ENCODE results near the gene NEK6.

Gene NEK6

DNA sequence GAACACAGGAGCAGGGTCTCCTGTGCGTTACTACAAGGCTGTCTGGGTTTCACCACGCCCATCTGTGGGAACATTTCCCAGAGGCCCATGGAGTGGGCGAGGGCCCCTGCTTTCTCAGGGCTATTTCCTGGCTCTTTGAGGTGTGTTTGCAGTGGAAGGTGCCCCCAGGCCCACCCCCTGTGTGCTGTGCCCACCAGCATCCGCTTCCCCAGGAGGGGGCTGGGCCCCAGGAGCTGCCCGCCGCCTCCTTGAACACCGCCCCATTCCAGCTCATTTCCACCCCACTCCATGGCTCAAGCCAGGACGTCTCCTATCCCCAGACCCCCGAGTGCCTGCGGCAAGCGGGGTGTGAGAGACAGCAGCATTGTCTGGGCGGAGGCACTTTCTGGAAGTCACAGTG is 70.5 kb downstream of the NEK6 start:
- no peak for DNase-seq

GRCh38 chr9:124329206-124329792 is 71.5 kb downstream of the NEK6 start:
- DNase-seq = no peak

DNA sequence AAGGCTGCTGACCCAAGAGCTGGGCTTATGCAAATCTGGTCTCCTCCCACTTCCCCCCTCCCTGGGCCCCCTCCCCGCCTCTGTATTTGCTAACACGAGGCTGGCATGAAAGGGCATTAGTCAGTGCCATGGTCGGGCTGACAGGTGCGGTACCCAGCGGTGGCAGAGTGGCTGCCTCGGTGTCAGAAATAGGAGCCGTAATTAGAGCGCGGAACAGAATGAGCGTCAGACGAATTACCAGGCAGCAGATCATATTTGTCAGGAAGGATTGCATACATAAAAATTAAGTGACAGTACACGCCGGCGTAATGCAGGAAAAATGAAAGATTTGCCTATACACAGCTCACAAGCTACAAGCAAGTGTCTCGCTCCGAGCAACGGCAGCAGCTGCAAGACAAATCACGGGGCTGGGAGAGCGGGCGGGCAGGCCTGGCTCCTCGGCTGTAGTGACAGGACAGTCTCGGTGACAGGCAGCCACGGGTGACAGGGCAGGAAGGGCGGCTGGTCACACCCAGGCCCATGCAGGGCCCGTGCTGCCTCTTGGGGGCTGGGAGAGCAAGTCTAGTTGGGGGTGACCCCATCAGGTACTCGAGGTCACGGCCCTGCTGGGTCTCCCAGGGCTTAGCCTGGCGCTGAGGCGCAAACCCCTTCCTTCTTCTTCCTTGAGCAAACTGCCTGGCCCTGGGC is 72.4 kb downstream of the NEK6 start:
- no peak for DNase-seq

DNA sequence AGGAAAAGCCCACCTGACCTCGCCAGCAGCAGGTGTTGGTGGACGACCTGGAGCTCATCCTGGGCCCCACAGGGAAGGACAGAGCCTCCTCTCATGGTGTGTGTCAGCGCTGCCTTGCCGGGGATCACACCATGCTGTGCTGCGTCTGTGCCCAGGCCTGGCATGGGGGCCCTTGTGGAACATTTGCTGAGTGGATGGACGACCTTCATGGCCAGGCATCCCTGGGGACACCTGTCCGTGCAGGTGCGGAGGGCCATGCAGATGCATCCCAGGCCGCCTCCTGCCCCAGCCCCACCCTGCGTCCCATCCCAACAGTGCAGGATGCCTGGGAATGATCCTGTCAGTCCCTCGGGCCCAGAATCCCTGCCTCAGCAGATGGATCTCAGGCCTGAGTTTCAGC is 73.8 kb downstream of the NEK6 start:
- DNase-seq = no peak

- no peak for DNase-seq
Observed at GRCh38 chr9:124332361-124333202, 74.8 kb downstream of the NEK6 start.

DNA sequence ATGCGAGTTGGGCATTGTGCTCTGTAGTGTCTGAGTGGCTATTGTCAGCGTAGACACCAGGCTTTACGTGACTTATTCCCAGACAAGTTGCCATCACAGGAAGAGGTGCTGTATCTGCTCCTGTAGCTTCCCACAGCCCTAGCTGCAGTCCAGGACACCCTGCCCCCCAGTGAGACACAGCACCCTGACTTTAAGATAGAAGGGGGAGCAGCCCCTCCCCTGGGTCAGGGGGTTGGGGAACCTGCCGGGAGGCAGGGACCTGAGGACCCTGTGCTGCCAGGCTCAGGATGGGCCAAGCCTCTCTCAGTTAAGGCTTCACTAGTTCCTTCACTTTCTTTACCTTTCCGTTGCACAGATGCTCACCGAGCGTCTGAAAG is 75.4 kb downstream of the NEK6 start:
- DNase-seq = no peak

DNA sequence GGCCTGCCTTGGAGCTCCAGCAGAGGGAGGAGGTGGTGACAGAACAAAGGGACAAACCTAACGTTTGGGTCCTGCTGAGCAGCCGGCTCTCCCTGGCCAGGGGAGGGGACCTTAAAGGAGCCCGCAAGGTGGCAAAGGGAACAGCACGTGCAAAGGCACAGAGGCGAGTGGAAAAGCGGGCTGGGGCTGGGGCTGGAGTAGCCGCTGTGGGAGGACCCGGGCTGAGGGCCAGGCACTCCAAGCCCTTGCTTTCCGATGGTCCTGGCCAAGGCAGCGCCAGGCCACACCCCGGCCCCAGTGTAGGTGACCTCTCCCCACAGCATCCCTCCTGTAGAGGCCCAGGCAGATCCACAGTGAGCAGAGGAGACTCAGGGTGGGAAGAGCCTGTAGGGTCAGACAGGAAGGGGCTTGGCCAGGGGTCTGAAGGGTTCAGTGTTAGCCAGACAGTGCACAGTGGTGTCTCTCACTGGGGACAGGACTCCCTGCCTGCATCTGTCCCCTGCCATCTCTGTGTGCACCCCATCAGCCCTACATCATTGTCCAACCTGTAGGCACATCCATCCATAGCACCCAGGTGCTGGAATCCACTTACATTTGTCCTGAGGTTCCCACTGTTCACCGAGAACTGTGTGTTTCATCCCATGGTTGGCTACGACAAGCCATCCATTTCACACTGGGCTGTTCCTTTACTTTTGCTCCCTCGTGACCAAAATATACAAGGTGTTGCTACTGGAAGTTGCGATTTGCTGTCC is 77.0 kb downstream of the NEK6 start:
- DNase-seq = no peak

DNA sequence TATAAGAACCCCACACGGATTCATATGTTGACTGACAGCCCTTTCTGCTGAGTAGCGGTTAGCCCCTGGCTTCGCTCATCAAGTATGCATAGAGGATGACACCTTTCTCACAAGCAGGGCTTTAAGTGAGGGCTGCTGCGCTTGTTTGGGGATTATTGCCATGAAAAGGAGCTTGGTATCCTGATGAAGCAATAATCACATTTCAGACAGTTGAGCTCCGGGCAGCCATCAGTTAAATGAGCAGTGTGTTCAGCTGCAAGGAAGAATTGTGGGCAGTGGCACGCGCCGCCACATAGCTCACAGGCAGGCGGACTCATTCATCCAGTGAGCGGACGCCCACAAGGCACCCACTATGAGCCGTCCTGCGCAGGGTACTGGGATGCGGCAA is 77.6 kb downstream of the NEK6 start:
- no peak for DNase-seq

DNA sequence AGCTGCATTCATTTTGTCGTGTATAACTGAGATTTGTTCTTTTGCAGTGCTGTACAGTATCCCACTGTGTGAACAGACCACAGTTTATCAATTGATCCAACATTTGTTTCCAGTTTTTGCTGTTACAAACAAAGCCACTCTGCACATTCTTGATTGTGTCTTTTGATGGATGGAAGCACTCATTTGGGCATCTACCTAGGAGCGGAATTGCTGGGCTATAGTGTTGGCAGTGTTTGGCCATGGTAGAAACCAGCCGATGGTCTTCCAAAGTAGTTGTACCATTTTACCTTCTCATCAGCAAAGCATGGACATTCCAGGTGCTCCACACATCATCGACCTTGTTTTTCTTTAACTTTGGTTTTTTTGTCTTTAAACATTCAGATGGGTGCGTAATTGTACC is 79.8 kb downstream of the NEK6 start:
- no peak for DNase-seq

DNA sequence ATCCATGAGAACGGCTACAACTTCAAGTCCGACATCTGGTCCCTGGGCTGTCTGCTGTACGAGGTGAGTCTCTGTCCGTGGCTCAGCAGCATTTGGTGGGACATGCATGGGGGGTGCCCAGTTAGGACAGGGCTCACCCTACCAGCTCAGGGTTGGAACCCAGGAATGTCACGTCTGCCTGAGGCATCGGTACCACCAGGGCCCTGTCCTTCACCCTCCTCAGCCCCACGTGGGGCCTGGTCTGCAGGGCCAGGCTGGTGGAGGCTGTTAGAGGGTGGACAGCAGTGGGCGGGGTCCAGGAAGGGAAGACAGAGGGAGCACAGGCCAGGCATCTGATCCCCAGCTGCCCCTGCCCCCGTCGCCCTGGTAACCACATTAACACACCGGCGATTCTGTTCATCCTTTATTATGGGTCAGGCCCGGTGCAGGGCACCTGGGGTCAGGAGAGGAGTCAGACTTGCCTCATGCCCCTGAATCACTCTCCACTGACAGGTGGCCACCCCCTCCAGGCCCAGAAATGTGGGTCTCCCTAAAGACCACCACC is 81.9 kb downstream of the NEK6 start:
- no peak for DNase-seq

DNA sequence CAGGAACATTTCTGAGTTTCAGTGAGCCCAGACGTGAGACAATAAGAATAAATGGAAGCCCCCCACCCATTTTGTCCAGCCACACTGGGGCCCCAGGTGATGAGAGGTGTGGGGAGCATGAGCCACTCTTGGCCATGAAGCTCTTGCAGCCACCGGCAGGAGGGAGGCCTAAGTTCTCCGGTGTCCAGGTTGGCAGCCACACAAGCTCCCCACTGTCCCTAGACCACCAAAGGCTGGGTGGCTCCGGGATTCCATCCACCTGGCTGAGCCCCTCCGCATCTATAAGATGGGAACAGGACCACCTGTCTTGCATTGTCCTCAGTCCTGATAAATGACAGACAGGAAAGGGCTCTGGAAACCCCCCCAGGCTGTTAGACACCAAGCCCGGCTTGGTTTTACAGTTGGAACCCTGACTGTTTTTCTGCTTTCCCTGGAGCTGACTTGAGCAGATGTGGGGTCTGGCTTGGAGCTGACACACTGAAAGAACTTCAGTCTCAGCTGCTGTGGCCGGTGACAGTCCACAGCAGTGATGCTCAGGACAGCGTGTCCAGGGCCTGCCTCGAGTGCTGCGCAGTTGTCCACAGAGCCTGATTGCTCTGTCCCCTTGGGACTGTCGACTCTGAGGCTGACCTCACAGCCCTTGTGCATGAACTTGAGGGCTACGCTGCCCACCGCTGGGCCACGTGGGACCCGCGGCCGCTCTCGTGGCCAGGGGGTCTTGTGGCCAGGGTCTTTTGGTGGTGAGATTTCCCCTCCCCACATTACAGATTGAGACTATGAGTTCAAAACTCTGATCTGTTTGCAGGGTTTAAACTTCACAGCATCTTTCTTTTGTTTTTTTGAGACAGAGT is 82.7 kb downstream of the NEK6 start:
- DNase-seq = no peak

GRCh38 chr9:124341455-124342170 is 83.9 kb downstream of the NEK6 start:
- DNase-seq = no peak

DNA sequence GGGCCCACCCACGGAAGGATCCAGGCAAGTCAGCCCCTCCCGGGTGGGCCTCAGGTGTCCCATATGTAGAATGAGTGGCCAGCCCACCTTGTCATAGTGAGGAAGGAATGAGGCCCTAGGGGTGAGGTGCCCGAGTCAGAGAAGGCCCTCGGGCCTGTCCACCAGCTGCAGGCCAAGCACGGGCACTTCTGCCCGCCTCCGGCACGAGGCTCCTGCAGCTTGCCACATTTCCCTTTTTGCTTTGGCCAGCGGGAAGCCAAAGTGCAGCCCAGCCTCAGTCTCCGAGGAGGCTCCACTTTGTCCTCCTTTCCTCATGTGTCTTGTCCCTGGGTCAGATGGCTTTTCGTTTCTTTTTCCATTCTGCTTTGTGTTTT is 84.6 kb downstream of the NEK6 start:
- no peak for DNase-seq

- no peak for DNase-seq
Observed at GRCh38 chr9:124342776-124343485, 85.2 kb downstream of the NEK6 start.

DNA sequence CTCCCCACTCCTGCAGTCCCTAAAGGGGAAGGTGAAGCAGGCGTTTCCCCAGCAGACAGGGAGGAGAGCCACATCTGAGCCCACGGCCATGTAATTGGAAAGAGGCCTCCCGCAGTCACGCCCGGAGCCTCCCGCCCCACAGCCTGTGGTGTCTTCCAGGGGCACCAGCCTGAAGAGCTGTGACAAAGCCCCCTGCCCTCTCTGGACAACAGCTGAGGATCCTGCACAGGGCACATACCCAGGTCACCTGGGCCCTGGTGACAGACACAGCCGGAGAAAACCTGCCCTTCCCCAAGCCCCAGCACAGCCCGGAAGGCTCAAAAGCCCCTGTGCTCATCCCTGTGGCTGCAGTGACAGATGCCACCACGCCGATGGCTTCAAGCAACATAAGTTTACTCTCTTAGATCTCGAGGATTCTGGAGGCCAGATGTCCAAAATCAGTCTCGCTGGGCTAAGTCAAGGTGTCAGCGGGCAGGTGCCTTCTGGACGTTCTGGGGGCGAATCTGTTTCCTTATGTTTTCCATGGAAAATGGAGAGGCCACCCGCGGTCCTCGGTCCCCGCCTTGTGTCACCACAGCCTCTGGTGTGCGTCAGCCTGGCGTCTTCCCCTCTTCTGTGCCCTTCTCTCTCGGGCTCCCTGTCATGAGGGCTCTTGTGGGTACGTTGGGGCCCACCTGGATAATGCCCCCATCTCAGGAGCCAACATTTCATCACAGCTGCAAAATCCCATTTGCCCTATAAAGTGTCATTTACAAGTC is 86.0 kb downstream of the NEK6 start:
- DNase-seq = no peak

- no peak for DNase-seq
Observed at GRCh38 chr9:124344291-124345050, 86.7 kb downstream of the NEK6 start.

GRCh38 chr9:124345063-124345462 is 87.3 kb downstream of the NEK6 start:
- DNase-seq = no peak

DNA sequence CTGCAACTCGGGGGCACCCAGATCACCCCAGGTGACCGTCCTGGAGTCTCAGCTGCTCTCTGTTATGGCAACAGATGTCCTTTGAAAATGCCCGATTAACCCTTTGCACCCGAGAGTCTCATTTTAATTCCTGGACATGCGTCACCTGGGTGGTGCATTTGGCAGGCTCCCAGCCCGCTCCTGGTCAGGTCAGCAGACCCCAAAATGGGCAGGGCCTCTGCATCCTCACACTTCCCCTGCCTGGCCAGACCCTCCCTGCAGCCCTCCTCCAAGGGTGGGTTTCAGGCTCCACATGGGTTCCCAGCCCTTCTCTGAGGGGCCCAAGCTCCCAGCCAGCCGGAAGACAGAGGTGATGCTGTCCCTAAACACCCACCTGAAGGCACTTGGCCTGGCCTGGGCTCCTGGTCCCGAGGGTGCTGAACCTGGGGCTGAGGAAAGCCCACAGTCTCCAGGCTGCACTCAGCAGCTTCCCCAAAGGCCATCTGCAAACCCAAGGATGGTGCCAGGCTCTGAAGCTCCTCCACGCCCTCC is 88.1 kb downstream of the NEK6 start:
- DNase-seq = no peak
